ENCODE data around the gene PRR23B.
"Not testable (repeated sequence)": the region's sequence is repeated elsewhere in the genome, so short reads cannot be mapped to it uniquely, and the experiment has no call there.

PRR23B gene

GRCh38 chr3:139020868-139021234, at the start of gene PRR23B:
PRR23B (minus strand) TSS chr3:139020926; CDS start chr3:139020661, 265 bp downstream.
- no peak for DNase-seq

GRCh38 chr3:139062918-139063317, 42.2 kb upstream of the PRR23B start:
- DNase-seq: no peak

- no peak for DNase-seq
These were observed 32.3 kb upstream of the PRR23B start for GRCh38 chr3:139052802-139053600.

- DNase-seq: no peak
These were observed 23.9 kb upstream of the PRR23B start, which contains the start of gene PRR23C for GRCh38 chr3:139044366-139045210. PRR23C (minus strand) TSS chr3:139044892; CDS start chr3:139044620, 272 bp downstream.

GRCh38 chr3:139043554-139044365, 23.0 kb upstream of the PRR23B start:
- DNase-seq: no peak

- no peak for DNase-seq
These were observed 16.8 kb upstream of the PRR23B start for GRCh38 chr3:139037478-139037877.

- DNase-seq: no peak
These were observed 11.7 kb upstream of the PRR23B start for GRCh38 chr3:139032326-139033002.

GRCh38 chr3:139030576-139030975, 9.8 kb upstream of the PRR23B start:
- DNase-seq: not testable (repeated sequence)

GRCh38 chr3:139024968-139025367, 4.2 kb upstream of the PRR23B start:
- no peak for DNase-seq

GRCh38 chr3:139020036-139020867, 474 bp downstream of the PRR23B start:
- no peak for DNase-seq

GRCh38 chr3:139016430-139017048, 4.2 kb downstream of the PRR23B start:
- no peak for DNase-seq

GRCh38 chr3:139006051-139006716, 14.5 kb downstream of the PRR23B start, which contains the start of gene PRR23A:
PRR23A (minus strand) TSS chr3:139006268; CDS start chr3:139006268, 0 bp downstream.
- no peak for DNase-seq

- DNase-seq: no peak
These were observed 15.3 kb downstream of the PRR23B start for GRCh38 chr3:139005356-139005993.

GRCh38 chr3:138995706-138996105, 25.0 kb downstream of the PRR23B start:
- DNase-seq: no peak

GRCh38 chr3:138987181-138987580, 33.5 kb downstream of the PRR23B start:
- no peak for DNase-seq

- DNase-seq: no peak
These were observed 34.8 kb downstream of the PRR23B start for GRCh38 chr3:138985932-138986331.

GRCh38 chr3:138984816-138985215, 35.9 kb downstream of the PRR23B start:
- DNase-seq: no peak

GRCh38 chr3:138976047-138976446, 44.7 kb downstream of the PRR23B start:
- DNase-seq: no peak

GRCh38 chr3:138975351-138975750, 45.4 kb downstream of the PRR23B start:
- DNase-seq: no peak

GRCh38 chr3:138974462-138974861, 46.3 kb downstream of the PRR23B start:
- DNase-seq: no peak
